Brain microvascular endothelial cell (primary cell): ENCODE results near the gene TTLL12.
"Not testable (repeated sequence)": the region's sequence is repeated elsewhere in the genome, so short reads cannot be mapped to it uniquely, and the experiment has no call there.

Experiments used
- DNase-seq: peaks from one replicate; pipeline ENCODE4 v3.0.0-alpha.2; 2020
- H3K27ac ChIP-seq: fragments of 250-450 bp; sonication (Bioruptor Pico); 2 replicates; pipeline ENCODE4 v1.5.1; 2020; ENCODE audit warnings: mild to moderate bottlenecking, moderate library complexity
- H3K27me3 ChIP-seq: fragments of 250-450 bp; sonication (Bioruptor Pico); replicated peaks from 2 replicates; pipeline ENCODE4 v1.5.1; 2020; ENCODE audit warnings: mild to moderate bottlenecking
- H3K36me3 ChIP-seq: fragments of 250-450 bp; sonication (Bioruptor Pico); replicated peaks from 2 replicates; pipeline ENCODE4 v1.5.1; 2020; ENCODE audit warnings: mild to moderate bottlenecking
- H3K4me3 ChIP-seq: 2 replicates; pipeline ENCODE4 v1.5.1; 2011; ENCODE audit warnings: low read depth, mild to moderate bottlenecking, control low read depth, low read length, moderate library complexity
- in situ Hi-C: cut with HindIII; loops from 2 replicates; pipeline ENCODE4 v1.10.0; 2017; ENCODE audit warnings: low sequenced_read_pairs, low pct_ligation_motif_present
- TF ChIP-seq, protein P1 (sequence below): IDR thresholded peaks from 2 replicates; pipeline ENCODE4 v1.5.1; 2011; ENCODE audit warnings: low read depth, mild to moderate bottlenecking, moderate library complexity, low read length, control low read depth, inconsistent platforms; ENCODE audit errors: missing control alignments

Gene TTLL12

DNA sequence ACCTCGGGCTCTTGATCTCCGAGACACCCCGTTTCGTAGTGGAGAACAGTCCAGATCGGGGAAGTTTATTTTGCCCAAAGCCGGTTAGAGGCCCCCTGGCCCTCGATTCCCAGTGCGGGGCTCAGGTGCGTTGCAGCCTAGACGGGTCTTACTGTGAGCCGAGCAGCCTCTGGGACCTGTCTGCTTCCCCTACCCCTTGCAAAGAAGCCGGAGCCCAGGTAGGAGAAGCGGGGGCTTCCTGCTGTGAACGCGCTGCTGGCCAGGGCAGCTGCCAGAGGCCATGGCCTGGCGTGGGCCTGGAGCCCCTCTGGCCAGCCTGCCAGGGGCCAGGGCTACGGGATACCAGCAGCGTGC is 35.0 kb downstream of the TTLL12 start:
- no peaks in the 10 kb centered on the region for H3K27me3 ChIP-seq
- peak overlapping the region; percentile 72 for H3K27ac ChIP-seq
- no peak for DNase-seq
- peaks cover 14% of the 10 kb centered on the region for H3K36me3 ChIP-seq
- in situ Hi-C loops = no loop called here
- TF ChIP-seq, protein P1, sequence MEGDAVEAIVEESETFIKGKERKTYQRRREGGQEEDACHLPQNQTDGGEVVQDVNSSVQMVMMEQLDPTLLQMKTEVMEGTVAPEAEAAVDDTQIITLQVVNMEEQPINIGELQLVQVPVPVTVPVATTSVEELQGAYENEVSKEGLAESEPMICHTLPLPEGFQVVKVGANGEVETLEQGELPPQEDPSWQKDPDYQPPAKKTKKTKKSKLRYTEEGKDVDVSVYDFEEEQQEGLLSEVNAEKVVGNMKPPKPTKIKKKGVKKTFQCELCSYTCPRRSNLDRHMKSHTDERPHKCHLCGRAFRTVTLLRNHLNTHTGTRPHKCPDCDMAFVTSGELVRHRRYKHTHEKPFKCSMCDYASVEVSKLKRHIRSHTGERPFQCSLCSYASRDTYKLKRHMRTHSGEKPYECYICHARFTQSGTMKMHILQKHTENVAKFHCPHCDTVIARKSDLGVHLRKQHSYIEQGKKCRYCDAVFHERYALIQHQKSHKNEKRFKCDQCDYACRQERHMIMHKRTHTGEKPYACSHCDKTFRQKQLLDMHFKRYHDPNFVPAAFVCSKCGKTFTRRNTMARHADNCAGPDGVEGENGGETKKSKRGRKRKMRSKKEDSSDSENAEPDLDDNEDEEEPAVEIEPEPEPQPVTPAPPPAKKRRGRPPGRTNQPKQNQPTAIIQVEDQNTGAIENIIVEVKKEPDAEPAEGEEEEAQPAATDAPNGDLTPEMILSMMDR = no peak
- peak overlapping the region; percentile 81 for H3K4me3 ChIP-seq

- H3K4me3 ChIP-seq = peak within 1 kb of the TSS; percentile 81
- in situ Hi-C loops = no loop called here
Measured at GRCh38 chr22:43151251-43152002, 35.5 kb downstream of the TTLL12 start, which contains the start of gene TSPO. TSS of gene TSPO (plus strand) at chr22:43151559. CDS start at chr22:43159239, 7,680 bp downstream.

GRCh38 chr22:43150731-43151206 is 36.2 kb downstream of the TTLL12 start:
- in situ Hi-C loops = no loop called here
- Histone ChIP-seq H3K27ac (no peak overlapping the region), H3K36me3 (peaks cover 8% of the 10 kb centered on the region), H3K4me3 (peak overlapping the region; percentile 81), H3K27me3 (no peaks in the 10 kb centered on the region)
- TF ChIP-seq, protein P1 = no peak
- no peak for DNase-seq

More at GRCh38 chr22:43151251-43152002, 35.5 kb downstream of the TTLL12 start, which contains the start of gene TSPO:
- Histone ChIP-seq H3K36me3 (peaks cover 12% of the 10 kb centered on the region), H3K27ac (peak within 1 kb of the TSS; percentile 72), H3K27me3 (no peaks in the 10 kb centered on the region)
- TF ChIP-seq, protein P1 = no peak
- no peak for DNase-seq

DNA sequence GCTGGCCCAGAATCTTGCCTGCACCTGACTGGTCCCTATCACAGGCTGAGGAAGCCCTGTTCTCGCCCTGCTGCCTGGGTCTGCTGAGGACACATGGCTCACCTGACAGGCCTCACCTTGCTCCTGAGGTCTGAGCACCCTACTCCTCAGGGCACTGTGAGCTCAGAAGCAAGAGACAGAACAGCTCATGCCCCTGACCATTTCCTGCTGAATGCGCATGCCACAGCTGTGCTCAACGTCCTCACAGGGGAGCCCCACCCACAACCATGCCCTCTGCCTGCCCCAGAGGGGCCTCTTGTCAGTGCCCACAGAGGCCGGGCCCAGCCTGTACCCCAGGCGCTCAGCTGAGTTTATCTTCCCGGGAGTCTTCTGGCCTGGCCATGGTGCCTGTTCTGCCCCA is 38.4 kb downstream of the TTLL12 start:
- H3K4me3 ChIP-seq = no peak overlapping the region
- H3K27me3 ChIP-seq = no peaks in the 10 kb centered on the region
- TF ChIP-seq, protein P1 = no peak
- no peak for DNase-seq
- in situ Hi-C loops = no loop called here
- no peaks in the 10 kb centered on the region for H3K36me3 ChIP-seq
- no peak overlapping the region for H3K27ac ChIP-seq

DNA sequence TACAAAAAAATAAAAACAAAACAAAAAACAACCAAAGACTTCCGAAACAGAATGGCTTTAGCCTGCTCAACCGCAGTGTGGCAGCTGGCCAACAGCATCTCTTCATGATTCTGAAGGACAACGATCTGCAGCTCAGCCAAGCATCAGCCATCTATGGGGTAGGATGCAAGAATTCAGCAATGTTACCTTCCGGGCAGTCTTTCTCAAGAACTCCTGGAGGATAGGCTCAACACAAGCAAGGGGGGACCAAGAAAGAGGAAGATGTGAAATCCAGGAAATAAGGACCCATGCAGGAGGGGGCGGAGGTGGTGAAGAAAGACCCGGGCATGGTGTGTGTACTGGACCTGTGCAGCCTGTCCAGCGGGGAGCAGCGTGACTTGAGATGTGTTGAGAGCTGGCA is 39.1 kb downstream of the TTLL12 start:
- in situ Hi-C loops = no loop called here
- DNase-seq = no peak
- H3K4me3 ChIP-seq = no peak overlapping the region

DNA sequence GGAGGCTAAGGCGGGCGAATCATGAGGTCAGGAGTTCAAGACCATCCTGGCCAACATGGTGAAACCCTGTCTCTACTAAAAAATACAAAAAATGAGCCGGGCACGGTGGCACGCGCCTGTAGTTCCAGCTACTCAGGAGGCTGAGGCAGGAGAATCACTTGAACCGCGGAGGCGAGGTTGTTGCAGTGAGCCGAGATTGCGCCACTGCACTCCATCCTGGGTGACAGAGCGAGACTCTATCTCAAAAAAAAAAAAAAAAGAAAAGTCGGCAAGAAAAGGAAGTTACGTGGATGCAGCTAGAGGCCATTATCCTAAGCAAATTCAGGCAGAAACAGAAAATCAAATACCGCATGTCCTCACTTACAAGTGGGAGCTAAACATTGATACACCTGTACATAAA is 40.6 kb downstream of the TTLL12 start:
- H3K36me3 ChIP-seq, H3K27me3 ChIP-seq, DNase-seq, in situ Hi-C loops, H3K27ac ChIP-seq, H3K4me3 ChIP-seq: not testable (repeated sequence)

More for the DNA sequence above, 39.1 kb downstream of the TTLL12 start:
- Histone ChIP-seq H3K27ac (no peak overlapping the region), H3K27me3 (no peaks in the 10 kb centered on the region), H3K36me3 (no peaks in the 10 kb centered on the region)
- TF ChIP-seq, protein P1 = no peak

DNA sequence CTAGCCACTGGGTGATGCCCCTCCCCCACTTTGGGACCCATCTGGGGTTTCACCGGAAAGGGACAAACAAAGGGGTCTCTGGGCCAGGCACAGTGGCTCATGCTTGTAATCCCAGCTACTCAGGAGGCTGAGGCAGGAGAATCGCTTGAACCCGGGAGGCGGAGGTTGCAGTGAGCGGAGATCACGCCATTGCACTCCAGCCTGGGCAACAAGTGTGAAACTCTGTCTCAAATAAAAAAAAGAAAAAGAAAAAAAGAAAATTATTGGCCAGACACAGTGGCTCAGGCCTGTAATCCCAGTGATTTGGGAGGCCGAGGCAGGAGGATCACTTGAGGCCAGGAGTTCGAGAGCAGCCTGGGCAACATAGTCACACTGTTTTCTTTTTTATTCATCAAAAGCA is 41.6 kb downstream of the TTLL12 start:
- H3K27ac ChIP-seq, DNase-seq, H3K4me3 ChIP-seq, in situ Hi-C loops, H3K27me3 ChIP-seq, H3K36me3 ChIP-seq: not testable (repeated sequence)
